Progenitor cell of endocrine pancreas (in vitro differentiated cells): Measurements from ENCODE around the gene SFXN2. TPM values are rescaled to one million over a fixed set of nuclear protein-coding genes. Genes with fewer than 3 reads are reported as not detected.

ENCODE experiments used
- DNase-seq: peaks from one replicate; pipeline ENCODE4 v3.0.0; 2021; ENCODE audit warnings: low spot score; ENCODE audit not compliant: unreplicated experiment
- H3K27ac Mint-ChIP-seq: 2 replicates; pipeline ENCODE4 v1.8.0; 2021; ENCODE audit warnings: mild to moderate bottlenecking, moderate library complexity, mixed read lengths
- H3K27me3 Mint-ChIP-seq: 2 replicates; pipeline ENCODE4 v1.8.0; 2021; ENCODE audit warnings: mixed read lengths
- H3K36me3 Mint-ChIP-seq: 2 replicates; pipeline ENCODE4 v1.8.0; 2022; ENCODE audit warnings: mixed read lengths; ENCODE audit not compliant: insufficient read depth
- H3K4me1 Mint-ChIP-seq: 2 replicates; pipeline ENCODE4 v1.8.0; 2021; ENCODE audit warnings: low read depth, mixed read lengths
- H3K4me3 Mint-ChIP-seq: 2 replicates; pipeline ENCODE4 v1.8.0; 2021; ENCODE audit warnings: low read depth, mild to moderate bottlenecking, moderate library complexity, mixed read lengths
- H3K9me3 Mint-ChIP-seq: 2 replicates; pipeline ENCODE4 v1.8.0; 2021; ENCODE audit warnings: low read depth, mixed read lengths
- CTCF ChIP-seq: fragments of 200-600 bp; sonication (generic); IDR thresholded peaks from one replicate; pipeline ENCODE4 v1.5.0; 2021; ENCODE audit warnings: antibody characterized with exemption, mild to moderate bottlenecking; ENCODE audit not compliant: unreplicated experiment
- total RNA-seq: library from RNA; stranded (reverse); gene quantifications from 2 replicates; pipeline ENCODE4 v1.2.1, GENCODE V29; 2021

SFXN2 gene
- total RNA-seq, 1 donor from 2014 or later, result 33.9 TPM

- no peak for DNase-seq
- no peak overlapping the region for H3K4me3 Mint-ChIP-seq
- H3K9me3 Mint-ChIP-seq, result no peaks in the 10 kb centered on the region
- peaks cover 9% of the 10 kb centered on the region for H3K4me1 Mint-ChIP-seq
- no peaks in the 10 kb centered on the region for H3K27me3 Mint-ChIP-seq
- TF ChIP-seq CTCF, result no peak
- H3K36me3 Mint-ChIP-seq, result peaks cover 20% of the 10 kb centered on the region
- peak overlapping the region; percentile 57 for H3K27ac Mint-ChIP-seq
Measured at GRCh38 chr10:102723989-102724388, 9.6 kb downstream of the SFXN2 start.

- Mint-ChIP-seq H3K36me3 (peaks cover 18% of the 10 kb centered on the region), H3K4me1 (peaks cover 5% of the 10 kb centered on the region), H3K9me3 (no peaks in the 10 kb centered on the region), H3K4me3 (no peak overlapping the region), H3K27me3 (no peaks in the 10 kb centered on the region), H3K27ac (peak overlapping the region; percentile 52)
- no peak for DNase-seq
- no peak for TF ChIP-seq CTCF
Measured at GRCh38 chr10:102726274-102726673, 11.8 kb downstream of the SFXN2 start.

- DNase-seq, result no peak
- Mint-ChIP-seq H3K4me3 (no peak overlapping the region), H3K27me3 (no peaks in the 10 kb centered on the region), H3K36me3 (peaks cover 15% of the 10 kb centered on the region), H3K4me1 (peaks cover 2% of the 10 kb centered on the region), H3K27ac (no peak overlapping the region), H3K9me3 (no peaks in the 10 kb centered on the region)
- no peak for TF ChIP-seq CTCF
Measured at GRCh38 chr10:102727037-102727818, 12.8 kb downstream of the SFXN2 start.

GRCh38 chr10:102729029-102730026, 14.9 kb downstream of the SFXN2 start:
- Mint-ChIP-seq H3K27ac (no peak overlapping the region), H3K4me1 (peaks cover 2% of the 10 kb centered on the region), H3K36me3 (peaks cover 13% of the 10 kb centered on the region), H3K27me3 (no peaks in the 10 kb centered on the region), H3K9me3 (no peaks in the 10 kb centered on the region), H3K4me3 (no peak overlapping the region)
- peak; percentile 78 for DNase-seq
- peak; percentile 93 for TF ChIP-seq CTCF

- no peak overlapping the region for H3K27ac Mint-ChIP-seq
- H3K27me3 Mint-ChIP-seq, result no peaks in the 10 kb centered on the region
- H3K4me3 Mint-ChIP-seq, result no peak overlapping the region
- no peaks in the 10 kb centered on the region for H3K9me3 Mint-ChIP-seq
- no peaks in the 10 kb centered on the region for H3K4me1 Mint-ChIP-seq
- no peak for DNase-seq
- TF ChIP-seq CTCF, result no peak
- peaks cover 14% of the 10 kb centered on the region for H3K36me3 Mint-ChIP-seq
Measured at GRCh38 chr10:102731222-102731800, 16.9 kb downstream of the SFXN2 start.
